G401 (cell line): ENCODE measurements around the gene ADSL. TPM values are rescaled to one million over a fixed set of nuclear protein-coding genes. Genes with fewer than 3 reads are reported as not detected.
"Not testable (repeated sequence)": the region's sequence is repeated elsewhere in the genome, so short reads cannot be mapped to it uniquely, and the experiment has no call there.

ENCODE experiments used
- DNase-seq: peaks from one replicate; pipeline ENCODE4 v3.0.0-alpha.2; 2015; ENCODE audit warnings: low spot score
- in situ Hi-C: cut with HindIII; loops from 2 replicates; pipeline ENCODE4 v1.10.0; 2016; ENCODE audit warnings: low sequenced_read_pairs, mixed read lengths
- total RNA-seq: library from RNA; depleted of rRNA; stranded (reverse); fragments of >200 nt; shearing (Covaris generic); gene quantifications from 2 replicates; pipeline ENCODE4 v1.2.3, GENCODE V29; 2014

ADSL gene
- total RNA-seq, 1 experiment from 2014 or later: 285 TPM

GRCh38 chr22:40363059-40363458 lies 16.8 kb downstream of the ADSL start:
- no peak for DNase-seq
- in situ Hi-C loops: no loop called here

DNA sequence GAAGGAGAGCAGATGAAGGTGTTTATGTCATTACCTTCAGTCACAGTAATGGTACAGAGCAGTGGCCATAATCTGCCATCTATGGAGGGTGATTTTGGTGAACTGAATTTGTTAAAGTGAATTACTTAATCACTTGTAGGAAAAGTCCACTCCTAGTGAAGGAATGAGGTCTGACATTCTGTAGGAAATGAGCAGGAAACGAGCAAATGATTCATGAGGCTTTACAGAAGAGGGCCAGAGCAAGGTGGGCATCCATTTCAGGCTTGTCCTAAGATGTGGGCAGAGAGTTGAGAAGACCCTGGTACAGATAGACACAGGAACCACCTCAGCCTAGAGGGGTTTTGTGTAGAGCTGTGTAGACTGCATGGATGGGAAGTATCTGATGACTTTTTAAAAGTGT lies 18.1 kb downstream of the ADSL start:
- in situ Hi-C loops: no loop called here
- no peak for DNase-seq

DNA sequence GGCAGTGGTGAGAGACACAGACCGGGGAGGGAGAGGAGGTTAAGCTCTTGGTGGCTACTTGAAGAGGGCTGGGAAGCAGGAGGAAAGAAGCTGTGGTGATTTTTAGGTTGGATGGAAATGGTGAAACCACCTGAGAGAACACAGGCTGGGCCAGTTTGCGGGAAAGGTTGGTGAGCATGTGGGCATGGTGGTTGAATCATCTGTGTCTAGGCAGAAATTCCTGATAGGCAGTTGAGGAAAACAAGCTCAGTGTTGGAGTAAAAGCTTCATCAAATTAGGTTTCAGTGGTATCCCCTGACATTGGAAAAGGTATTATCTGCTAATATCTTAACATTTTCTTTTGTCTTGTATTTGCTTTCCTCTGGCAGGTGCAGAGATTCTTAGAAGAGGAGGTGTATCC lies 19.8 kb downstream of the ADSL start:
- in situ Hi-C loops: no loop called here
- no peak for DNase-seq

DNA sequence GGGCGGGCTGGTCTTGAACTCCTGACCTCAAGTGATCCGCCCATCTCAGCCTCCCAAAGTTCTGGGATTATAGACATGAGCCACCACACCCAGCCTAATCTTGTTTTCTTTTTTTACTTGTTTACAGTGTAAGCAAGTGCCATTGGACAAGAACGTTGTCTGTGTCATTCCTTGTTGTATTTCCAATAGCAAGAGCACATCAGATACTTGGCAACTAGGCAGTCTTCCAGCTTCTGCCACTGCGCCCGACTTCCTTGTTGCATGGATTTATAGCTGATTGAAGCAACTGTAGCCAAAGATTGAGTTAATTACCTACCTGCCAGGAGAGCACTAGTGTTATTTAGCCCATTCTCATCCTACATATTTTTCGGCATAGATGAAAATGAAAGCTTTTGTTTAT lies 21.0 kb downstream of the ADSL start:
- in situ Hi-C loops: no loop called here
- no peak for DNase-seq

- in situ Hi-C loops: no loop called here
- no peak for DNase-seq
Observed at GRCh38 chr22:40368016-40368415, 21.7 kb downstream of the ADSL start.

DNA sequence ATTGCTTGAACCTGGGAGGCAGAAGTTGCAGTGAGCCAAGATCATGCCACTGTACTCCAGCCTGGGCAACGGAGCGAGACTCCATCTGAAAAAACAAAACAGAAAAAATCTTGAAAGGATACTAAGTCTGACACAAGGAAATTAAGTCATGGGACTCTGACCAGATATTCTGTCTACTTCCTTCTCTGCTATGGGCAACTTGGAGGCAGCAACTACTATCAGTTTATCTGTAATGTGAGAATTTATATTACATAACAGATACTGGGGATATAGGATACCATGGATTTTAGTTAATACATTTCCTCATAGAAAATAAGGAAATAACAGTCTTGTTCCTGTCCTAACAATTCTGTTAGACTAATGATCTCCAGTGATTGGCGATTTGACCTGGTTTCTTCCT lies 22.5 kb downstream of the ADSL start:
- in situ Hi-C loops: no loop called here
- DNase-seq: no peak

GRCh38 chr22:40374567-40374966 lies 28.3 kb downstream of the ADSL start:
- DNase-seq: no peak
- in situ Hi-C loops: no loop called here

DNA sequence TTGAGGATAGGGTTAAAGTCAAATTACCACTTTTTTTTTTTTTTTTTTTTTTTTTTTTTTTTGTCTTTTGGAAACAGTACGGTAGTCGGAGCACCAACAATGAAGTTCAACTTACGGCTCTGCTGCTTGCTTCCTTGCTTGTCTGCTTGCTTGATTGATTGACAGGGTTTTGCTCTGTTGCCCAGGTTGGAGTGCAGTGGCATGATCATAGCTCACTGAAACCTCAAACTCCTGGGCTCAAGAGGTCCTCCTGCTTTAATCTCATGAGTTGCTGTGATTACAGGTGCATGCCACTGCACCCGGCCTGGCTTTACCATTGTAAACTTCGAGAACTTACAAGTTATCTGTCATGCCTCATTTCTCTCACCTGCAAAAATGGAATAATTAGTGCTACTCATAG lies 29.8 kb downstream of the ADSL start:
- DNase-seq: no peak
- in situ Hi-C loops: no loop called here

GRCh38 chr22:40377931-40378330 lies 31.6 kb downstream of the ADSL start:
- in situ Hi-C loops: no loop called here
- DNase-seq: no peak

DNA sequence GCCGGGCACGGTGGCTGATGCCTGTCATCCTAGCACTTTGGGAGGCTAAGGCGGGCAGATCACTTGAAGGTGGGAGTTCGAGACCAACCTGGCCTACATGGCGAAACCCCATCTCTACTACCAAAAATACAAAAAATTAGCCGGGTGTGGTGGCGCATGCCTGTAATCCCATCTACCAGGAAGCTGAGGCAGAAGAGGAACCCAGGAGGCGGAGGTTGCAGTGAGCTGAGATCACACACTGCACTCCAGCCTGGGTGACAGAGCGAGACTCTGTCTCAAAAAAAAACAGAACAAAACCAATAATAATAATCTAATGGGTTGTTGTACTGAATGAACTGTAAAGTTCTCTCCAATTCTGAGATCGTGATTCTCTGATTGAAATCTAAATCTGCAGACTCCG lies 32.1 kb downstream of the ADSL start:
- in situ Hi-C loops, DNase-seq: not testable (repeated sequence)

DNA sequence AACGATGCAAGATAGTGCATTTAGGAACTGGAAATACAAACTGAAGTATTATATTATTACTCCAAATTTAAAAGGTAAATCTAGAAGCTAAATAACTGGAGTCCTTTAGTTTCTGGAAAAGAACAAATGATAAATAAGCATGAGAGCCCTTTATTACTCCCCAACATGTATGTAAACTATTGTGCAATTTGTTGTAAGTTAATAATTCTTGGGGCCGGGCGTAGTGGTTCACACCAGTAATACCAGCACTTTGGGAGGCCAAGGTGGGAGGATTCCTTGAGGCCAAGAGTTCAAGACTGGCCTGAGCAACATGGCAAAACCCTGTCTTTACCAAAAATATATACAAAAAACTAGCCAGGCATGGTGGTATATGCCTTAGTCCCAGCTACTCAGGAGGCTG lies 35.2 kb downstream of the ADSL start:
- no peak for DNase-seq
- in situ Hi-C loops: no loop called here

DNA sequence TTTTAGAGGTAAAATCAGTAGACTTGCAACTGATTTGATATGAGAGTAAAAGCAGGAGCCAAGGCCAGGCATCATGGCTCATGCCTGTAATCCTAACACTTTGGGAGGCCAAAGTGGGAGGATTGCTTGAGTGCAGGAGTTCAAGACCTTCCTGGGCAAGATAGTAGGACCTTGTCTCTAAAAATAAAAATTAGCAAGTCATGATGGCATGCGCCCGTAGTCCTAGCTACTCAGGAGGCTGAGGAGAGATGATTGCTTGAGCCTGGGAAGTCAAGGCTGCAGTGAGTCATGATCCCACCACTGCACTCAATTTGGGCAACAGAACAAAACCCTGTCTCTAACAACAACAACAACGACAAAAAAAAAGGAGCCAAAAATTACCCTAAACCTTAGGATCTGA lies 37.6 kb downstream of the ADSL start:
- in situ Hi-C loops: no loop called here
- no peak for DNase-seq

DNA sequence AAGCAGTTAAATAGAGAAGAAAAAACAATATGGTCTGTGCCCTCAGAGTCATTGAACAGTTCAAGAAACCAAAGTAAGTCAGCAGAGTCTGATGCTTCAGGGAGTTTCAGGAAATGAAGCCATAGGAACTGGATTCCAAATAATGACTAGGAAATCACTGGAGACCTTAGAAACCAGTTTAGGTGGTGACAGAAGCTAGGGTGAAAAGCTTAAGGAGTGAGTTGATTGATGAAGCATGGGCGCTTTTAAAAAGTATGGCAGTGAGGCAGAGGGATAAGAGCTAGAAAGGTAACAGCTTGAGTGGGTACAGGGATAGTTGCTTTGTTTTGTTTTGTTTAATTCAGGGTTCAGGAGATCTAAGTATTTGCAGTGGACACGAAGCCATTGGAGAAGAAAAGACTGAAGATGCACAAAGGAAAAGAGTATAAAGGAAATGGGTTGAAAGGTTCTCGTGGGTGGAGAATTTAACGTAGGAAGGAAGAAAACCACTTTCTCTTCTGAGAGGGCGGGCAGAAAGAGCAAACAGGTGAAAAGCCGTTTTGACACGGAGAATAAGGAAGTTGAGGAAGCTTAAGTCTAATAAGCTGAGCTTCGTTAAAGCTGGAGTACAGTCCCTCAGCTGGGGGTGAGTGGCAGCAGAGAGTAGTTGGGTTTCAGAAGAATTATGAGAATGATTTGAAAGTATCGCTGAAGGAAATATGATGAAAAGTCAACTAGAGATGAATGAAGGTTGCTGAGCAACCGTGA lies 38.9 kb downstream of the ADSL start:
- in situ Hi-C loops: no loop called here
- no peak for DNase-seq

GRCh38 chr22:40387746-40388145 lies 41.4 kb downstream of the ADSL start:
- in situ Hi-C loops: no loop called here
- no peak for DNase-seq

DNA sequence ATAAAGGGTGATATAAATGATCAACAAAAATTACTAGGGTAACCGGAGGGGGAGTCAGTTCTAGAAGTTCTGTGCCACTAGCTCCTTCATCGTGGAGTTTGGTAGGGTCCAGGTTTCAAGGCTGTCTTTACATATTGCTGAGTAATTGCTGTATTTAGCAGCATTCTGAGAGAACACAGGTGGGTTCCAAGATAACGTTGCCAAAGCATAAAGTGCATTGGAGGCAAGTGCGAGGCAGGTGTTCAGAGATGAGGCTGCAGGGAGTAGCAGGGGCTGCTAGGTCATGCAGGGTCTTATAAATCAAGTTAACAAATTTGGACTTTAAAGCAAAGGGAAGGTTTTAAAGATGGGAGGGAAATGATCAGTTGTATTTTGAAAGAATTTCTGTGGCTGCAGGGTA lies 41.9 kb downstream of the ADSL start:
- in situ Hi-C loops: no loop called here

GRCh38 chr22:40391417-40391816 lies 45.1 kb downstream of the ADSL start:
- DNase-seq: no peak
- in situ Hi-C loops: no loop called here

More for the DNA sequence above, 41.9 kb downstream of the ADSL start:
- DNase-seq: no peak

GRCh38 chr22:40392618-40393017 lies 46.3 kb downstream of the ADSL start:
- in situ Hi-C loops: no loop called here
- no peak for DNase-seq

DNA sequence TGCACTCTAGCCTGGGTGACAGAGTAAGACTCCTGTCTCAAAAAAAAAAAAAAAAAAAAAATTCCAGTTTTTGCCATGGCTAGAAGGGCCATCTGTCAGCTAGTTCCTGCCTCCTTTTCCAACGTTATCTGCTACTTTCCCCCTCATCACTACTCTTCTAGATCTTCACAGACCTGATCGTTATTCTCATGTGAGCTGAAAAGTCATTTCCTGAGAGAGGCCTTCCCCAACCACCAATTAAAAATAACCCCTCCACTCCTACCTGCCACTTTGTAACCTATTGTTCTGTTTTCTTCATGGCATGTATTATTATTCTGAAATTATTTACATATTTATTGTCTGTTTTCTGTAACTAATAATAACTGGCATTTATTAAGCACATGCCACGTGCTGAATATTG lies 48.3 kb downstream of the ADSL start:
- in situ Hi-C loops: no loop called here
- no peak for DNase-seq

DNA sequence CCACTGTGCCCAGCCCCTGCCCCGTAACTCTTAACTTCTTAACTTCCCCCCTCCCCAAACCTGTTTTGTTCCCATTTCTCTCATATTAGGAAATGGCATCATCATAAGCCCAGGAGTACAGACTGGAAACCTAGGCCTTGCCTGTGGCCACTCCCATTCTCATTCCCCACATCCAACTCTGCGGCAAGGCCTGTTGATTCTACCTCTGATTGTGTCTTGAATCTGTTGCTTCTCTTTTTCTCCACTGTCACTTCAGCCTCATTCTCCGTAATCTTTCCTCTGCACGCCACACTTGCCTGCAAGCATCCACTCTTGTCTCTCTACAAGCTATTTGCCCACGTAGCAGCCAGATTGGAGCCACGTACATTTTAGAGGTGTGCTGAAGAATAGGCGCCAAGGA lies 49.3 kb downstream of the ADSL start:
- no peak for DNase-seq
- in situ Hi-C loops: no loop called here

- no peak for DNase-seq
- in situ Hi-C loops: no loop called here
Observed at GRCh38 chr22:40396882-40397281, 50.6 kb downstream of the ADSL start.

DNA sequence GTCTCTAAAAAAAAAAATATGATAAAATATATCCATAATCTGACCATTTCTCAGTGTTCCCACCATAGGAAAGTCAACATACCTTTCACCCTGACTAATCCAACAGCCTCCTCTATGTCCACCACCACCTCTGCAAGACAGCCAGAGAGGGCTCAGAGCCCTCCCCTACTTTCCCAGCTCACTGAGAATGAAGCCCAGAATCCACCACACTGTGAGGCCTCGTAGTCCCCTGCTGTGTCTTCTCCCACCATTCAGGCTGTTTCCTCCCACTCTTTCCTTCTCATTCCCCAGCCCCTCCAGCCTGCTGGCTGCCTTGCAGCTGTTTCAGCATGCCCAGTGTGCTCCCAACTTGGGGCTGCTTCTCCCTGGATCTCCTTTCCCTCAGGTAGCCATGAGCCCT lies 51.1 kb downstream of the ADSL start:
- in situ Hi-C loops: no loop called here

GRCh38 chr22:40399621-40400020 lies 53.3 kb downstream of the ADSL start:
- in situ Hi-C loops: no loop called here
- DNase-seq: peak; percentile 88

More for the DNA sequence above, 51.1 kb downstream of the ADSL start:
- no peak for DNase-seq
